ENCODE measurements around the gene ADARB2. TPM values are rescaled to one million over a fixed set of nuclear protein-coding genes. Genes with fewer than 3 reads are reported as not detected.

ADARB2 gene
- total RNA-seq, 1 donor from 2014 or later: not detected

DNA sequence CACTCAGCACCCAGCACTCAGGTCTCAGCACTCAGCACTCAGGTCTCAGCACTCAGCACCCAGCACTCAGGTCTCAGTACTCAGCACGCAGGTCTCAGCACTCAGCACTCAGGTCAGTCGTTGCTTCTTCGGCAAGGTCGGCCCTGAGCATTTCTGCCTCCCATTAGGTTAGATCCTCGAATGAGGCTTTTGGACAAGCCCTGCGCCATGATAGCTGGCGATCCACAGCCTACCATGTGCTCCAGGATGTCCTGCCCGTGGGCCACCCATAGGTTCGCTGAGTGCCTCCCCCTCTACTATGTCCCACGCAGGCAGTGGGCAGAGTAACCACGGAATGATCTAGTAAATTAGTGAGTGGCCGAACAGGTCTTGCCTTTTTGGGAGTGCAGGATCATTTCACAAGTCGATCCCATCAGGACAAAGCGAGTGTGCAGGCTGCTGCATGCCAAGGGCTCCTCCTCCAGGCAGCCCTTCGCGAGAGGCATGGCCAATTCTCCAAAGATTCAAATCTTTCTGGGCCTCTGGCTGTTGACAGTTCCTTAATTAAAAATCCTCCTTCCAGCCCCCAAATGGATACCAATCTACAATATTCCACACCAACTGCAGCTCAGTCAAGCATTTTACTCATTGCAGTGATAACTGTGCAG is 206.3 kb downstream of the ADARB2 start:
- no peak for ATAC-seq (ENCODE audit: poor library complexity)
- intact Hi-C loops (cut with DNase I): no loop called here
- DNase-seq: no peak

DNA sequence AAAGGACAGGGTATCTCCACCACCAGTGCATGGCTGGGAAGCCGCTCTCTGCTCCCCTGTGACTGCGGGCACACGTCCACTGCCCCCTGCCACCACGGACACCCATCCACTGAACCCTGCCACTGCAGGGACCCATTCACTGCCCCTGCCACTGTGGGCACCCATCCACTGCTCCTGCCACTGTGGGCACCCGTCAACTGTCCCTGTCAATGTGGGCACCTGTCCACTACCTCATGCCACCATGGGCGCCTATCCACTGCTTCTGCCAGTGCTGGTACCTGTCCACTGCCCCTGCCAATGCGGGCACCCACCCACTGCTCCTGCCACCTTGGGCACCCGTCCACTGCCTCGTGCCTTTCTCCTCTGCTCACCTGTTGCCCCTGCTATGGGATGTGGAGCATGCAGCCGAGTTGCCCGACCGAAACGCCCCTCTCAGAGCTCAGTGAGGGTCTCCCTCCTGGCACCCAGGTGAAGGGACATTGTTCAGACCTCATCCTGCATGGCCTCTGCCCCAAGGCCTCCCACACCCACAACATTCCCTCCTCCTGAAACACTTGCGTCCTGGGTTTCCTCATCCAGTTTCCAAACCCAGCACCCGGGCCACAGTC is 207.4 kb downstream of the ADARB2 start:
- ATAC-seq (ENCODE audit: poor library complexity) (no peak), DNase-seq (no peak)
- intact Hi-C loops (cut with DNase I): no loop called here

DNA sequence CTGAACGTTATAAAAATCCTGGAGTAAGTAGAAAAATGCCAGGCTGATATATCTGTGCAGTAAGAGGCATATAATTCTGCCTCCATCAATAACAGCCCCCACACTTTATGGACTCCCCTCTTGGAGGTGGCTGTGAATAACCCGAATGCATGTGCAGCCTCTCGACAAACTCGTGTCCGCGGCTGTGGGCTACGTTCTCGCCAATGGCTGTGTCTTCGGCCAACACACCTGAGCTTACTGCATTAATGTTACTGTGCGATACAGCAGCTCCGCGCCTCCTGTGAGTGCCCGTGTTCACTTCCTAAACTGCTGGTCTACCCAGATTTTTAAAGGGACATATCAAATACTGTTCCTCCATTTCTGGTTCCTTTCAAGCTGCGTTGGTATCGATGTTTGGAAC is 209.4 kb downstream of the ADARB2 start:
- DNase-seq: no peak
- no peak for ATAC-seq (ENCODE audit: poor library complexity)
- intact Hi-C loops (cut with DNase I): no loop called here

GRCh38 chr10:1526436-1527055 is 210.8 kb downstream of the ADARB2 start:
- ATAC-seq (ENCODE audit: poor library complexity) (no peak), DNase-seq (no peak)
- intact Hi-C loops (cut with DNase I): no loop called here

- DNase-seq: no peak
- intact Hi-C loops (cut with DNase I): no loop called here
- ATAC-seq (ENCODE audit: poor library complexity): no peak
Measured at GRCh38 chr10:1525354-1526162, 211.8 kb downstream of the ADARB2 start.

GRCh38 chr10:1524540-1524939 is 212.8 kb downstream of the ADARB2 start:
- no peak for DNase-seq
- no peak for ATAC-seq (ENCODE audit: poor library complexity)

GRCh38 chr10:1523221-1523620 is 214.1 kb downstream of the ADARB2 start:
- DNase-seq (no peak), ATAC-seq (ENCODE audit: poor library complexity) (no peak)
- intact Hi-C loops (cut with DNase I): no loop called here

More at GRCh38 chr10:1524540-1524939, 212.8 kb downstream of the ADARB2 start:
- intact Hi-C loops (cut with DNase I): no loop called here

- DNase-seq (no peak), ATAC-seq (ENCODE audit: poor library complexity) (no peak)
- intact Hi-C loops (cut with DNase I): no loop called here
Measured at GRCh38 chr10:1522237-1522636, 215.1 kb downstream of the ADARB2 start.

DNA sequence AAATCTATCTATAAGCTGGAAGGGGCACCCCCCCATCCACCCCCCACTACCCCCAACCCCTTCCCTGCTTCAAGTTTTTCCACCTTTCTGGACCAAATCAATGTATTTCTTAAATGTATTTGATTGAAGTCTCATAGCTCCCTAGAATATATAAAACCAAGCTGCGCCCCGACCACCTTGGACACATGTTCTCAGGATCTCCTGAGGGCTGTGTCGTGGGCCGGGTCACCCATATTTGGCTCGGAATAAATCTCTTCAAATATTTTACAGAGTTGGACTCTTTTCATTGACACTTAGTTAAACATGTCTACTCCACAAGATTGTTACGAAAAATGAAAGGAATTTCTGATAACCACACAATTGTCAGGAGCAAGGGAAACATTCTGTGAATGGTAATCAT is 215.6 kb downstream of the ADARB2 start:
- ATAC-seq (ENCODE audit: poor library complexity) (no peak), DNase-seq (no peak)
- intact Hi-C loops (cut with DNase I): no loop called here

GRCh38 chr10:1520909-1521565 is 216.3 kb downstream of the ADARB2 start:
- ATAC-seq (ENCODE audit: poor library complexity) (no peak), DNase-seq (no peak)
- intact Hi-C loops (cut with DNase I): no loop called here

- DNase-seq (no peak), ATAC-seq (ENCODE audit: poor library complexity) (no peak)
- intact Hi-C loops (cut with DNase I): no loop called here
Measured at GRCh38 chr10:1519391-1519790, 217.9 kb downstream of the ADARB2 start.

- intact Hi-C loops (cut with DNase I): no loop called here
- DNase-seq (no peak), ATAC-seq (ENCODE audit: poor library complexity) (no peak)
Measured at GRCh38 chr10:1517684-1518083, 219.6 kb downstream of the ADARB2 start.

- DNase-seq: no peak
- ATAC-seq (ENCODE audit: poor library complexity): no peak
- intact Hi-C loops (cut with DNase I): no loop called here
Measured at GRCh38 chr10:1516492-1517165, 220.7 kb downstream of the ADARB2 start.

DNA sequence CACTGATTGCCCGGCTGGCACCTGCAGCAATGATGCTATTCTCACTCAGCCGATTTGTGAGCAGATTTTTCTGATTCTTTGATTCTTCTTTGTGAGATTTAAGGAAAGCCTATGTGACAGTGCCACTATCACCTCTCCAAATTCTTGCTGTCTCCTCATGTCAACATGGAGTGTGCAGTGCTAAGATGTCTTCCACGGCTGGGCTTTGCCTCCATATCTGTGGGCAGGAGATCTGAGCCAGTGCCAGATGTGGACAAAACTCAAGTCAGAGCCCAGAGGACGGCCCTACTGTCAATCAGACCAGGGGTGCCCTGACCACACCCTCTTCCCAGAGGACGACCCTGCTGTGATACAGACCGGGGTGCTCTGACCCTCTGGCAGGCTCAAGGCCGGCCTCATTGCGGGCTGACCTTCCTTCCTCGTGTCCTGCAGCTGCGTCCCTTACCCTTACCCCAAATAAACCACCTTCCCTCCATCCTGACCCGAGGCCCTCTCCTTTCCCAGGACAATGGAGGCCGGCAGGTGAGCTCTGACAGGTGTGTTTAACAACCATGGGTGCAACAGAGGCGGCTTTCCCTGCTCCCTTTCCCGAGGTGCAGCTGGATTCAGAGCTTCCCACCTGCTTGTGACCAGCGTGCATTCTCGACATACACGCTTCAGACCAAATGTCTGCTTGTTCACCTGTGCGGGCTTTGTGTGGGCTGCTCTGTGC is 221.4 kb downstream of the ADARB2 start:
- no peak for ATAC-seq (ENCODE audit: poor library complexity)
- intact Hi-C loops (cut with DNase I): no loop called here
- no peak for DNase-seq

GRCh38 chr10:1515121-1515779 is 222.1 kb downstream of the ADARB2 start:
- intact Hi-C loops (cut with DNase I): no loop called here
- no peak for DNase-seq
- ATAC-seq (ENCODE audit: poor library complexity): no peak

- intact Hi-C loops (cut with DNase I): no loop called here
- ATAC-seq (ENCODE audit: poor library complexity) (no peak), DNase-seq (no peak)
Measured at GRCh38 chr10:1514681-1515080, 222.6 kb downstream of the ADARB2 start.

GRCh38 chr10:1513221-1513620 is 224.1 kb downstream of the ADARB2 start:
- DNase-seq (no peak), ATAC-seq (ENCODE audit: poor library complexity) (no peak)
- intact Hi-C loops (cut with DNase I): no loop called here
